Measurements from ENCODE around the gene GSTM3. TPM values are rescaled to one million over a fixed set of nuclear protein-coding genes. Genes with fewer than 3 reads are reported as not detected.

The GSTM3 gene
- total RNA-seq, 1 experiment from 2014 or later: 67.9 TPM

DNA sequence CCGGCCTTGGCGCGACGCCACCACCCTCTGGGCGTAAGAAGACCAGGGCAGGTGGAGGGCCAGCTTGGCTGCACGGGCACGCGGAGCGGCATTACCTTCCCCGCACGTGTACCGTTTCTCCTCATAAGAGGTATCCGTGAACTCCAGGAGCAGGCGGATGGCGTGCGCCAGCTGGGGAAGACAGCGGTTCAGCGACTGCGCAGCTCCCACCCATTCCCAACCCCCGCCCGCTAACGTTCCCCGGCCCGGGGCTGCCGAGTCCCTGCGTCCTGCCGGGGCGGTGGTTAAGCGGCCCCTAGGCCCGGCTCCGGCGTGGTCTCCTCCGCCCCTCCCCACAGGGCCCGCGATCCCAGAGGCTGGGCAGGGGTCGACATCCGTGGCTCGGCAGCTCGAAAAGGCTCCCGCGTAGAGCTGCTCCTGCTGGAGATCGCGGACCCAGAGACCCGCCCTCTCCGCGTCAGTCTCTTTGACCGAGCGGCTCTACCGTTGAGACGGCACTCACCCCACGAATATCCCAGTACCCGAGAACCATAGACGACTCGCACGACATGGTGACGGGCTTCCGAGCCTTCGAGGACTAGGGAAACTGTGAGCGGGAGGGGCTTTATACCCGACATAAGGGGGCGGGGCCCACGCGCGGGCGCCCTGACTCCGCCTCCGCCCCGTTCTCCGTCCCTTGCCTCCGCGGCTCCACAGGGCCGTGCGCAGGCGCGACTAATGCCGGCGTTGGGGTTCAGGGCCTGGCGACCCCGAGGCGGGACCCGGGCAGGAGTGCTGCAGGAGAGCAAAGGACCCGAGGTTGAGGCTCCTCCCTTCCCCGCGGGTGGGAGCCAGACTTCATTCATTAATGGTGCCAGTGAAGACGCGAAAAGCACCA lies 862 bp downstream of the GSTM3 start:
- BruUV-seq (replicated peaks): no TSS peak
- CTCF ChIA-PET: interaction anchor here (0.9 to 1.0 kb wide), 2 partner anchors 22 to 245 kb away, joined by 3 read pairs; partner anchors contain the start of gene AHCYL1
- Mint-ChIP-seq H3K4me1 (ENCODE audit: low read depth, unreplicated experiment) (peaks cover 10% of the 10 kb centered on the region), H3K36me3 (ENCODE audit: insufficient read depth, unreplicated experiment) (peaks cover 28% of the 10 kb centered on the region), H3K27ac (ENCODE audit: unreplicated experiment) (peak overlapping the region; percentile 28), H3K9me3 (ENCODE audit: low read depth, unreplicated experiment) (no peaks in the 10 kb centered on the region), H3K4me3 (ENCODE audit: low read depth, unreplicated experiment) (peak overlapping the region; percentile 62), H3K27me3 (ENCODE audit: unreplicated experiment) (no peaks in the 10 kb centered on the region)
- TF ChIP-seq, protein P1, sequence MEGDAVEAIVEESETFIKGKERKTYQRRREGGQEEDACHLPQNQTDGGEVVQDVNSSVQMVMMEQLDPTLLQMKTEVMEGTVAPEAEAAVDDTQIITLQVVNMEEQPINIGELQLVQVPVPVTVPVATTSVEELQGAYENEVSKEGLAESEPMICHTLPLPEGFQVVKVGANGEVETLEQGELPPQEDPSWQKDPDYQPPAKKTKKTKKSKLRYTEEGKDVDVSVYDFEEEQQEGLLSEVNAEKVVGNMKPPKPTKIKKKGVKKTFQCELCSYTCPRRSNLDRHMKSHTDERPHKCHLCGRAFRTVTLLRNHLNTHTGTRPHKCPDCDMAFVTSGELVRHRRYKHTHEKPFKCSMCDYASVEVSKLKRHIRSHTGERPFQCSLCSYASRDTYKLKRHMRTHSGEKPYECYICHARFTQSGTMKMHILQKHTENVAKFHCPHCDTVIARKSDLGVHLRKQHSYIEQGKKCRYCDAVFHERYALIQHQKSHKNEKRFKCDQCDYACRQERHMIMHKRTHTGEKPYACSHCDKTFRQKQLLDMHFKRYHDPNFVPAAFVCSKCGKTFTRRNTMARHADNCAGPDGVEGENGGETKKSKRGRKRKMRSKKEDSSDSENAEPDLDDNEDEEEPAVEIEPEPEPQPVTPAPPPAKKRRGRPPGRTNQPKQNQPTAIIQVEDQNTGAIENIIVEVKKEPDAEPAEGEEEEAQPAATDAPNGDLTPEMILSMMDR (IDR thresholded peaks at IDR 0.05; ENCODE audit: unreplicated experiment): no peak
- intact Hi-C loops (cut with micrococcal nuclease; ENCODE audit: unreplicated experiment): no loop called here
- peak; percentile 76 for DNase-seq

DNA sequence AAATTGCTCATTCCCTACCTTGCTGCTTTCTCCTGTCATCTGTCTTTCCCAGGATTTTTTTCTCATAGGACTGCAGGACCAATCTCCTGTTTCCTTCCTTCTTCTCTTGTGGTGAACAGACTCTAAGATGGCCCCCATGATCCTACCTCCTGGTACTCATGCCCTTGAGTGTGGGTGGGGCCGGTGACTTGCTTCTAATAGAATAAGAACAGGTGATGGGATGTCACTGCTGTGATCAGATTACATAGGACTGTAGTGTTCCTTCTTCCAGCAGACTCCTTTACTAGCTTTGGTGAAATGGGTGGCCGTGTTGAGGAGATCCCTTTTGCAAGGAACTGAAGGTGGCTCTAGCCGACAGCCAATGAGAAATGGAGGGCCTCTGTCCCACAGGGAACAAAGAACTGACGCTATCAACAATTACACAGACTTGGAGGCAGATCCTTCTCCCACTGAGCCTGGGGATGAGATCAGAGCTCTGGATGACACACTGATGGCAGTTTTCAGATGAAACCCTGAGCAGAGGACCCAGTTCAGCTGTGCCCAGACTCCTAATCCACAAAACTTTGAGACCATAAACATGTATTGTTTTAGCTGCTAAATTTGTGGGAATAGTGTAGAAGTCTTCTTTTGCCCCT lies 7.5 kb downstream of the GSTM3 start:
- Mint-ChIP-seq H3K36me3 (ENCODE audit: insufficient read depth, unreplicated experiment) (peaks cover 21% of the 10 kb centered on the region), H3K9me3 (ENCODE audit: low read depth, unreplicated experiment) (peaks cover 3% of the 10 kb centered on the region), H3K27ac (ENCODE audit: unreplicated experiment) (no peak overlapping the region), H3K27me3 (ENCODE audit: unreplicated experiment) (no peaks in the 10 kb centered on the region), H3K4me3 (ENCODE audit: low read depth, unreplicated experiment) (no peak overlapping the region), H3K4me1 (ENCODE audit: low read depth, unreplicated experiment) (peaks cover 32% of the 10 kb centered on the region)
- intact Hi-C loops (cut with micrococcal nuclease; ENCODE audit: unreplicated experiment): no loop called here
- no TSS peak for BruUV-seq (replicated peaks)
- TF ChIP-seq, protein P1 (IDR thresholded peaks at IDR 0.05; ENCODE audit: unreplicated experiment): no peak
- no peak for DNase-seq
- CTCF ChIA-PET: no interaction called here

DNA sequence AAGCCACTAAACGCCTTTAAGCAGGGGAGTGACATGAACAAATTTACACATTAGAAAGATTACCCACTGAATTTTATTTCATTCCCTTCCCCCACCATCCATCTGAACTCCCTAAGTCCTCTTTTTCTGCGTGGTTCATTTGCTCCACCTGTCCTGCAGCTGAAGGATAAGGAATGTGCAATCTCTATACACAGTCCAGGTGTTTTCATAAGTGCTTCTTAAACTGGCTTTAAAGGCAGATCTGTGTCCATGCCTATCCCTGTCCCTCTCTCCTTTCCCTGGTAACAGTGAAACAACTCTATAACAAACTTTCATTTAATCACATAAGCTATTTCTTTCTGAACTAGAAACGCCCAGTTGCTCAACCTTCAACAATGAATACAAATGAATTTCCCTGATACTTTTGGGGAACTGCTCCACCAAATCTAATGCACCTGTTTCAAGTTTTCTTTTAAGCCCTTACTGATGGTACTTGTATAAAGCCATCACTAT lies 8.4 kb downstream of the GSTM3 start:
- Mint-ChIP-seq H3K27ac (ENCODE audit: unreplicated experiment) (peak overlapping the region; percentile 83), H3K36me3 (ENCODE audit: insufficient read depth, unreplicated experiment) (peaks cover 21% of the 10 kb centered on the region), H3K4me1 (ENCODE audit: low read depth, unreplicated experiment) (peaks cover 32% of the 10 kb centered on the region), H3K9me3 (ENCODE audit: low read depth, unreplicated experiment) (peaks cover 3% of the 10 kb centered on the region), H3K27me3 (ENCODE audit: unreplicated experiment) (no peaks in the 10 kb centered on the region), H3K4me3 (ENCODE audit: low read depth, unreplicated experiment) (peak overlapping the region; percentile 54)
- intact Hi-C loops (cut with micrococcal nuclease; ENCODE audit: unreplicated experiment): no loop called here
- TF ChIP-seq, protein P1 (IDR thresholded peaks at IDR 0.05; ENCODE audit: unreplicated experiment): no peak
- CTCF ChIA-PET: interaction anchor here (0.6 kb wide), 1 partner anchor 47 kb away, joined by 3 read pairs; no protein-coding TSS in a partner anchor
- BruUV-seq (replicated peaks): no TSS peak
- DNase-seq: no peak

DNA sequence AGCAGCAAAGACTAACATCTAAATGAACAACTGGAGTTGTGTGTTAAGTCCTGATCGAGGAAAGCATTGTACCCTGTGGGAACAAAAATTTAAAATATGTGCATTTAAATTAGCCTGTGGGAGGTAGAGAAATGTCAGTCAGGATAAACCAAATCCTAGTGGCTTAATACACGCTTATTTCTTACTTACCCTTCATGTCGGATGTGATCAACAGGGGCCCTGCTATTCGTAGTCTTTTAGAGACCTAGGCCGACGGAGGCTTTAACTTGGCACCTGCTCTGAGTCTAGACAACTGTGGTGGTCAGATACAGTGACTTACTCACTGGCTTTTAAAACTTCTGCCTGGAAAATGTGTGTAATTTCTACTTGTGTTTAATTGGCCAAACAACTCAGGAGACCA lies 10.2 kb downstream of the GSTM3 start:
- peaks cover 11% of the 10 kb centered on the region for H3K36me3 Mint-ChIP-seq (ENCODE audit: insufficient read depth, unreplicated experiment)
- H3K4me1 Mint-ChIP-seq (ENCODE audit: low read depth, unreplicated experiment): peaks cover 32% of the 10 kb centered on the region
- peaks cover 3% of the 10 kb centered on the region for H3K9me3 Mint-ChIP-seq (ENCODE audit: low read depth, unreplicated experiment)
- TF ChIP-seq, protein P1 (IDR thresholded peaks at IDR 0.05; ENCODE audit: unreplicated experiment): no peak
- H3K27me3 Mint-ChIP-seq (ENCODE audit: unreplicated experiment): no peaks in the 10 kb centered on the region
- H3K4me3 Mint-ChIP-seq (ENCODE audit: low read depth, unreplicated experiment): peak overlapping the region; percentile 54
- no peak for DNase-seq
- intact Hi-C loops (cut with micrococcal nuclease; ENCODE audit: unreplicated experiment): no loop called here
- no TSS peak for BruUV-seq (replicated peaks)
- CTCF ChIA-PET: no interaction called here
- no peak overlapping the region for H3K27ac Mint-ChIP-seq (ENCODE audit: unreplicated experiment)

Data from Calu3 (cell line).